Measurements from ENCODE around the gene UHMK1.

The UHMK1 gene

DNA sequence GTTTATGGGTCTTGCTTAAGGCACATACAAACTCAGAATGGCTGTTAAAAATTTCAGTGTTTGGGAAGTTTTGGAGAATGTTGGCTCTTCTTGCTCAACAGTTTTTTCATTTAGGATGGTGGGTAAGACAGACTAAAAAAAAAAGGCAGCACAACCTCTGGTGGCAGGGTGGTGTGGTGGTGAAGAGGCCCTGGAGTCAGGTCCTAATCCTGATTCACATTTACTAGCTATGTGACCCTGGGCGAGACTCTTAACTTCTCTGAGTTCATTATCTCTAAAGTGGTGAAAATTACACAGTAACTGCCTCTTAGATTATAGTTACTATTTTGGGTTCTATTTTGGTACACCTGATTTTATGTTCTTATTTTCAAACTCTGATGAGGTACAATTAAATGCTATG, 75.5 kb downstream of the UHMK1 start:
- no peak for DNase-seq (ENCODE audit: insufficient read length, low spot score)
- no peak for FAIRE-seq
- TF ChIP-seq, protein P1, sequence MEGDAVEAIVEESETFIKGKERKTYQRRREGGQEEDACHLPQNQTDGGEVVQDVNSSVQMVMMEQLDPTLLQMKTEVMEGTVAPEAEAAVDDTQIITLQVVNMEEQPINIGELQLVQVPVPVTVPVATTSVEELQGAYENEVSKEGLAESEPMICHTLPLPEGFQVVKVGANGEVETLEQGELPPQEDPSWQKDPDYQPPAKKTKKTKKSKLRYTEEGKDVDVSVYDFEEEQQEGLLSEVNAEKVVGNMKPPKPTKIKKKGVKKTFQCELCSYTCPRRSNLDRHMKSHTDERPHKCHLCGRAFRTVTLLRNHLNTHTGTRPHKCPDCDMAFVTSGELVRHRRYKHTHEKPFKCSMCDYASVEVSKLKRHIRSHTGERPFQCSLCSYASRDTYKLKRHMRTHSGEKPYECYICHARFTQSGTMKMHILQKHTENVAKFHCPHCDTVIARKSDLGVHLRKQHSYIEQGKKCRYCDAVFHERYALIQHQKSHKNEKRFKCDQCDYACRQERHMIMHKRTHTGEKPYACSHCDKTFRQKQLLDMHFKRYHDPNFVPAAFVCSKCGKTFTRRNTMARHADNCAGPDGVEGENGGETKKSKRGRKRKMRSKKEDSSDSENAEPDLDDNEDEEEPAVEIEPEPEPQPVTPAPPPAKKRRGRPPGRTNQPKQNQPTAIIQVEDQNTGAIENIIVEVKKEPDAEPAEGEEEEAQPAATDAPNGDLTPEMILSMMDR (IDR thresholded peaks at IDR 0.05; ENCODE audit: insufficient read depth, missing control alignments) = no peak

DNA sequence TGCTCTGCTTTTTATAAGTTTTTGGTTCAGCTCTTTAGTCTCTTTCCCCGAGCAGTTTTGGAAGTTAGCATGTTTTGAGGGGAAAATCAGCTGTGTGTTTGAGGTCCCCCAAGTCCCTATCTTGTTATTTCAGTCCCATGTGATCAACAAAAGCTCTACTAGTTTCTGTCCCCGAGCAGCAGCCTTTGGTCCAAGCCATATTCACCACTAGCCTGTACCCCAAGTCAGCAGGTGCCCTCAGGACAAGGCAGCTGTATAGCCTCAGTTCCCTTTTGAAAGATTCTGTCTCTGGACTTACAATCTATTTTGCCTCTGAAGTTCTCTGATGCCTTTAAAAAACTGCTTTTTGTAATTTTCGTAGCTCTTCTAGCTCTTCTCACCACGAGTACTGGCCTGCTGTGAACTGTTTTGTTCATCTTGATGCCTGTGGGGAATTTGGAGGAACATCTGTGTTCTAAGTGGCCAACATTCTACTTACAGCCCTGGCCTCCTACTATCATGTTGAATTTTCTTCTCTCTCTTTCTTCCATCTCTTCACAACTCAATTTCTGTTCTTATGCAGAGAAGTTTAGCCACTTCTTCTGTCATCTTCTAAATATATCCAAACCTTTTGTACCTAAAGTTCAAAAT, 80.6 kb downstream of the UHMK1 start:
- TF ChIP-seq, protein P1 (IDR thresholded peaks at IDR 0.05; ENCODE audit: insufficient read depth, missing control alignments) = no peak
- FAIRE-seq = no peak
- DNase-seq (ENCODE audit: insufficient read length, low spot score) = no peak

DNA sequence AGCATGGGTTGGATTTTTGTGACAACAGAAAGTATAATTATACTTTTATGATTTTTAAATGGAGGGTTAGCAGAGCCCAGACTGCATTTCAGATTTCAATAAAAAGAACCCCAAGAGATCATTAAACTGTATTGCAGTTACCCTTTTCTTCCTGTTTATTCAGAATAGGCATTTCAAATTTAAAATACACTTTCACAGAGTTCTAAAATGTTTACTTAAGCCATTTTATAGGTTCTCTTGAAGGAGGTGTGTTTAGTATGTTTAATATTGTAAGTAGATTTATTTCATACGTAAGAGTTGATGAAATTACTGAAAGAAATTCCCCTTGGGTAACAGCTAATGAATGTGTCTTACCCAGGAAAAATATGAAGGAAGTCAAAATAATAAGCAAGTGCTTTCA, 81.3 kb downstream of the UHMK1 start:
- TF ChIP-seq, protein P1 (IDR thresholded peaks at IDR 0.05; ENCODE audit: insufficient read depth, missing control alignments) = no peak
- DNase-seq (ENCODE audit: insufficient read length, low spot score) = no peak
- peak; percentile 55 for FAIRE-seq
